ENCODE results near the gene MICAL2. TPM values are rescaled to one million over a fixed set of nuclear protein-coding genes. Genes with fewer than 3 reads are reported as not detected.

MICAL2 gene
- total RNA-seq, 1 experiment from 2014 or later, result 37.4 TPM

DNA sequence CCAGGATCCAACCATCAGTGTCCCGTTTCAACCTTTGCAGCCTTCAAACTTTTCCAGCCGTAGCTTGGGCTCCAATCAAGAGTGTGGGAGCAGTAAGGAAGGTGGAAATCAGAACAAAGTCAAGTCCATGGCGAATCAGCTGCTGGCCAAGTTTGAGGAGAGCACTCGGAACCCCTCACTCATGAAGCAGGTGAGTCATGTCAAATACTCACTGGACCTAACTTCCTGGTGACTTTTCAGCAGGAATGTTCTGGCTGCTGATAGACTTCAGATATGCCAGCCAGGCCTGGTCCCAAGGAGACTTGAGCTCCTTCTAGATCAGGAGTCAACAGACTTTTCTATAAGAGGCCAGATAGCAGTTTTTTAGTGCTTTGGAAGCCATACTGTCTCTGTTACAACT is 129.0 kb downstream of the MICAL2 start:
- DNase-seq (ENCODE audit: low read depth, low spot score) (no peak), ATAC-seq (no peak)
- no peak overlapping the region for H3K4me2 ChIP-seq (ENCODE audit: low read length)
- intact Hi-C loops (cut with micrococcal nuclease), result loop anchor here (10.0 kb wide), 1 partner anchor 155 kb away; no protein-coding TSS in a partner anchor
- H3K36me3 ChIP-seq (ENCODE audit: control insufficient read depth in 1 of 2, insufficient read depth in 2 of 2, low read length in 2 of 2), result no peaks in the 10 kb centered on the region; a peak in 1 of 4 replicates
- H3K27me3 ChIP-seq (ENCODE audit: insufficient read depth, low read length), result no peaks in the 10 kb centered on the region
- no peak overlapping the region for H2AFZ ChIP-seq (ENCODE audit: low read depth, low read length, poor library complexity, severe bottlenecking)
- no TSS peak for BruUV-seq (replicated peaks)
- H3K9me2 ChIP-seq (ENCODE audit: insufficient read depth), result no peaks in the 10 kb centered on the region
- no peaks in the 10 kb centered on the region for H3K9me3 ChIP-seq (ENCODE audit: control insufficient read depth in 1 of 2, insufficient read depth in 1 of 2, low read depth in 1 of 2, low read length in 2 of 2)
- ChIA-PET CTCF (interaction anchor here (1.6 kb wide), 1 partner anchor 195 kb away, joined by 4 read pairs; no protein-coding TSS in a partner anchor), POLR2A (no interaction called here), RAD21 (ENCODE audit: low non-redundant PET in 1 of 2, low total read pairs in 2 of 2, uncharacterized antibody in 2 of 2, unreplicated experiment in 2 of 2) (no interaction called here)
- TF ChIP-seq RAD21 (IDR thresholded peaks at IDR 0.05; ENCODE audit: low read depth), result no peak
- no peak for TF ChIP-seq EZH2phosphoT487 (IDR thresholded peaks at IDR 0.05; ENCODE audit: borderline replicate concordance)
- TF ChIP-seq SRF (IDR thresholded peaks at IDR 0.05; ENCODE audit: low read depth), result no peak
- no peak for TF ChIP-seq CEBPB (IDR thresholded peaks at IDR 0.05; ENCODE audit: low read depth)
- TF ChIP-seq YY1 (IDR thresholded peaks at IDR 0.05; ENCODE audit: extremely low read depth, insufficient replicate concordance, low read depth, low read length), result no peak
- no peak for TF ChIP-seq ZNF274 (IDR thresholded peaks at IDR 0.05; ENCODE audit: low read depth, low read length)
- no peak for TF ChIP-seq EGR1 (IDR thresholded peaks at IDR 0.05; ENCODE audit: low read depth)
- TF ChIP-seq POLR2AphosphoS5 (IDR thresholded peaks at IDR 0.05; ENCODE audit: low read depth, low read length), result no peak
- TF ChIP-seq, protein P1, sequence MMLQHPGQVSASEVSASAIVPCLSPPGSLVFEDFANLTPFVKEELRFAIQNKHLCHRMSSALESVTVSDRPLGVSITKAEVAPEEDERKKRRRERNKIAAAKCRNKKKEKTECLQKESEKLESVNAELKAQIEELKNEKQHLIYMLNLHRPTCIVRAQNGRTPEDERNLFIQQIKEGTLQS (IDR thresholded peaks at IDR 0.05), result no peak
- no peak for TF ChIP-seq EZH2 (IDR thresholded peaks at IDR 0.05)
- TF ChIP-seq, protein P2, sequence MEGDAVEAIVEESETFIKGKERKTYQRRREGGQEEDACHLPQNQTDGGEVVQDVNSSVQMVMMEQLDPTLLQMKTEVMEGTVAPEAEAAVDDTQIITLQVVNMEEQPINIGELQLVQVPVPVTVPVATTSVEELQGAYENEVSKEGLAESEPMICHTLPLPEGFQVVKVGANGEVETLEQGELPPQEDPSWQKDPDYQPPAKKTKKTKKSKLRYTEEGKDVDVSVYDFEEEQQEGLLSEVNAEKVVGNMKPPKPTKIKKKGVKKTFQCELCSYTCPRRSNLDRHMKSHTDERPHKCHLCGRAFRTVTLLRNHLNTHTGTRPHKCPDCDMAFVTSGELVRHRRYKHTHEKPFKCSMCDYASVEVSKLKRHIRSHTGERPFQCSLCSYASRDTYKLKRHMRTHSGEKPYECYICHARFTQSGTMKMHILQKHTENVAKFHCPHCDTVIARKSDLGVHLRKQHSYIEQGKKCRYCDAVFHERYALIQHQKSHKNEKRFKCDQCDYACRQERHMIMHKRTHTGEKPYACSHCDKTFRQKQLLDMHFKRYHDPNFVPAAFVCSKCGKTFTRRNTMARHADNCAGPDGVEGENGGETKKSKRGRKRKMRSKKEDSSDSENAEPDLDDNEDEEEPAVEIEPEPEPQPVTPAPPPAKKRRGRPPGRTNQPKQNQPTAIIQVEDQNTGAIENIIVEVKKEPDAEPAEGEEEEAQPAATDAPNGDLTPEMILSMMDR (IDR thresholded peaks at IDR 0.05 in 2 of 3, conservative IDR thresholded peaks at IDR 0.05 in 1 of 3; ENCODE audit: borderline replicate concordance in 1 of 3, insufficient read depth in 1 of 3, low read depth in 2 of 3, low read length in 2 of 3), result no peak
- TF ChIP-seq ZFX (IDR thresholded peaks at IDR 0.05), result no peak
- TF ChIP-seq ELF1 (IDR thresholded peaks at IDR 0.05; ENCODE audit: borderline replicate concordance, low read depth), result no peak
- no peak for TF ChIP-seq FOSL1 (IDR thresholded peaks at IDR 0.05; ENCODE audit: low read depth)
- no peak for TF ChIP-seq POLR2A (IDR thresholded peaks at IDR 0.05; ENCODE audit: borderline replicate concordance, extremely low read depth, insufficient read depth, insufficient read length)
- no peak overlapping the region for H3K4me3 ChIP-seq (replicated peaks in 1 of 2; ENCODE audit: low read depth in 1 of 2, low read length in 2 of 2)
- no peak overlapping the region for H3K27ac ChIP-seq (ENCODE audit: low read depth, low read length)
- H3K79me2 ChIP-seq (ENCODE audit: insufficient read depth, low read length), result no peaks in the 10 kb centered on the region
- H3K9ac ChIP-seq (ENCODE audit: low read length), result no peak overlapping the region
- H3K4me1 ChIP-seq (ENCODE audit: control insufficient read depth in 1 of 2, insufficient read depth in 2 of 2, low read length in 2 of 2), result peaks cover 0 to 9% of the 10 kb centered on the region in 2 experiments; a peak in 1 of 4 replicates
- H4K20me1 ChIP-seq (ENCODE audit: insufficient read depth), result no peaks in the 10 kb centered on the region

All from HCT116 (cell line).